Measurements from ENCODE around the gene ST8SIA5. TPM values are rescaled to one million over a fixed set of nuclear protein-coding genes. Genes with fewer than 3 reads are reported as not detected.
"Not testable (repeated sequence)": the region's sequence is repeated elsewhere in the genome, so short reads cannot be mapped to it uniquely, and the experiment has no call there.

Gene ST8SIA5
- total and polyA plus RNA-seq, 2 of the 4 experiments (the other 2 are of a cell fraction) = 0.03 TPM; not detected in 1

- TF ChIP-seq CTCF (conservative IDR thresholded peaks at IDR 0.05; ENCODE audit: low read depth, low read length) = no peak
Measured at GRCh38 chr18:46756559-46757201, at the start of gene ST8SIA5 (continued).

GRCh38 chr18:46795945-46796344, 39.1 kb upstream of the ST8SIA5 start:
- H3K36me3 ChIP-seq (ENCODE audit: control insufficient read depth, insufficient read depth, low read length); H4K5ac ChIP-seq (ENCODE audit: low read depth, low read length); H4K20me1 ChIP-seq (ENCODE audit: insufficient read depth, low read length); intact Hi-C loops (cut with micrococcal nuclease); H2BK120ac ChIP-seq (ENCODE audit: low read depth, low read length); H3K18ac ChIP-seq (ENCODE audit: low read depth, low read length); H3K4me2 ChIP-seq (ENCODE audit: low read depth, low read length); H3K14ac ChIP-seq (replicated peaks; ENCODE audit: low read depth, low read length); H2BK15ac ChIP-seq (ENCODE audit: low read depth, low read length); H2AK5ac ChIP-seq (ENCODE audit: low read depth, low read length); H4K91ac ChIP-seq (ENCODE audit: insufficient read depth, low read depth, low read length); H3K9me1 ChIP-seq (ENCODE audit: insufficient read depth, low read length); H4K8ac ChIP-seq (ENCODE audit: low read depth in 2 of 2, low read length in 2 of 2); H3K23ac ChIP-seq (ENCODE audit: low read depth, low read length); H3K27ac ChIP-seq (ENCODE audit: insufficient read depth, low read length); H3K56ac ChIP-seq (ENCODE audit: extremely low read depth, insufficient read depth, low read length); ATAC-seq (ENCODE audit: low read depth); H2AFZ ChIP-seq (replicated peaks; ENCODE audit: low read length, poor library complexity); H2BK20ac ChIP-seq (ENCODE audit: low read depth, low read length); H3K9me3 ChIP-seq (ENCODE audit: control insufficient read depth, insufficient read depth, low read length); POLR2A ChIA-PET (ENCODE audit: unreplicated experiment); H3K79me1 ChIP-seq (ENCODE audit: low read depth in 1 of 2, low read length in 2 of 2); CTCF ChIA-PET; H2AK9ac ChIP-seq (replicated peaks; ENCODE audit: low read depth, low read length, poor library complexity); H2BK5ac ChIP-seq (ENCODE audit: low read depth, low read length, poor library complexity, severe bottlenecking); H3K9ac ChIP-seq (ENCODE audit: low read depth, low read length); H3K4ac ChIP-seq (ENCODE audit: low read depth, low read length); H3K4me1 ChIP-seq (ENCODE audit: control insufficient read depth, insufficient read depth, low read length); in situ Hi-C loops (cut with MboI; ENCODE audit: low sequenced_read_pairs); BruUV-seq (replicated peaks); H3K4me3 ChIP-seq (ENCODE audit: insufficient read depth, low read depth, low read length); DNase-seq; dilution Hi-C loops (cut with HindIII; ENCODE audit: low sequenced_read_pairs, unreplicated experiment); H3K27me3 ChIP-seq (ENCODE audit: control insufficient read depth, insufficient read depth, low read length): not testable (repeated sequence)
- WGBS, 2 experiments (ENCODE audit: extremely low coverage in 2 of 2, insufficient read length in 1 of 2) = no CpG with 5 or more reads among the region's 6 CpGs
